ENCODE data around the gene PORCN. TPM values are rescaled to one million over a fixed set of nuclear protein-coding genes. Genes with fewer than 3 reads are reported as not detected.
A peak's percentile ranks its signal among the peaks of the same experiment; 100 is the strongest.

The PORCN gene
- total RNA-seq, 1 donor from 2014 or later, result 13.6 TPM

DNA sequence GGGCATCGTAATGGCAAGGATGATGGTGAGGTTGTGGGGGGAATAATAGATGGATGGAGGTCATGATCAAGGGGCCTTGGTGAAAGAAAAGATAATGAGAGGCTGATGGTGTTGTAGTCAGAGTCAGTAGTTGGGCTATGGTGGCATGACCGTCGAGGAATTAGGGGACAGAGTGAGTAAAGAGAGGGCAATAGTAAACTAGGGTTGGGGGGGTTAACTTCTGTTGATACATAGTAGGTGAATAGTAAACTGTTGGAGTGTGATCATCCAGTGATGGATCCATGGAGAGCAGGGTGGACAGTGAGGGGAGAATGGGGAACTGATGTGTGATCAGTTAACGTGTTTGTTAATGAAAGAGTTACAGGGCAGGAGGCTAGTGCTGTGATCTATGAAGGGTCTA, 31.9 kb upstream of the PORCN start:
- Histone ChIP-seq H3K9me3 (replicated peaks) (no peaks in the 10 kb centered on the region), H3K27me3 (ENCODE audit: low read depth) (no peaks in the 10 kb centered on the region), H3K4me3 (peak overlapping the region; percentile 81), H3K4me1 (peaks cover 21% of the 10 kb centered on the region), H3K27ac (replicated peaks) (no peak overlapping the region), H3K36me3 (peaks cover 5% of the 10 kb centered on the region)
- TF ChIP-seq, protein P1, sequence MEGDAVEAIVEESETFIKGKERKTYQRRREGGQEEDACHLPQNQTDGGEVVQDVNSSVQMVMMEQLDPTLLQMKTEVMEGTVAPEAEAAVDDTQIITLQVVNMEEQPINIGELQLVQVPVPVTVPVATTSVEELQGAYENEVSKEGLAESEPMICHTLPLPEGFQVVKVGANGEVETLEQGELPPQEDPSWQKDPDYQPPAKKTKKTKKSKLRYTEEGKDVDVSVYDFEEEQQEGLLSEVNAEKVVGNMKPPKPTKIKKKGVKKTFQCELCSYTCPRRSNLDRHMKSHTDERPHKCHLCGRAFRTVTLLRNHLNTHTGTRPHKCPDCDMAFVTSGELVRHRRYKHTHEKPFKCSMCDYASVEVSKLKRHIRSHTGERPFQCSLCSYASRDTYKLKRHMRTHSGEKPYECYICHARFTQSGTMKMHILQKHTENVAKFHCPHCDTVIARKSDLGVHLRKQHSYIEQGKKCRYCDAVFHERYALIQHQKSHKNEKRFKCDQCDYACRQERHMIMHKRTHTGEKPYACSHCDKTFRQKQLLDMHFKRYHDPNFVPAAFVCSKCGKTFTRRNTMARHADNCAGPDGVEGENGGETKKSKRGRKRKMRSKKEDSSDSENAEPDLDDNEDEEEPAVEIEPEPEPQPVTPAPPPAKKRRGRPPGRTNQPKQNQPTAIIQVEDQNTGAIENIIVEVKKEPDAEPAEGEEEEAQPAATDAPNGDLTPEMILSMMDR (IDR thresholded peaks at IDR 0.05; ENCODE audit: borderline replicate concordance), result no peak
- intact Hi-C loops (cut with micrococcal nuclease), result no loop called here
- no peak for DNase-seq

GRCh38 chrX:48477960-48478755, 30.6 kb upstream of the PORCN start:
- Histone ChIP-seq H3K36me3 (peaks cover 16% of the 10 kb centered on the region), H3K9me3 (replicated peaks) (no peaks in the 10 kb centered on the region), H3K27ac (replicated peaks) (no peak overlapping the region), H3K27me3 (ENCODE audit: low read depth) (no peaks in the 10 kb centered on the region), H3K4me1 (peaks cover 21% of the 10 kb centered on the region), H3K4me3 (no peak overlapping the region)
- no peak for DNase-seq
- TF ChIP-seq, protein P1 (IDR thresholded peaks at IDR 0.05; ENCODE audit: borderline replicate concordance), result no peak
- intact Hi-C loops (cut with micrococcal nuclease), result no loop called here

GRCh38 chrX:48478806-48479205, 30.0 kb upstream of the PORCN start:
- peaks cover 21% of the 10 kb centered on the region for H3K4me1 ChIP-seq
- TF ChIP-seq, protein P1 (IDR thresholded peaks at IDR 0.05; ENCODE audit: borderline replicate concordance), result no peak
- no peak overlapping the region for H3K27ac ChIP-seq (replicated peaks)
- H3K9me3 ChIP-seq (replicated peaks), result no peaks in the 10 kb centered on the region
- intact Hi-C loops (cut with micrococcal nuclease), result no loop called here
- no peak for DNase-seq
- no peaks in the 10 kb centered on the region for H3K27me3 ChIP-seq (ENCODE audit: low read depth)
- peaks cover 16% of the 10 kb centered on the region for H3K36me3 ChIP-seq
- H3K4me3 ChIP-seq, result no peak overlapping the region

- H3K4me1 ChIP-seq, result peaks cover 16% of the 10 kb centered on the region
- TF ChIP-seq, protein P1 (IDR thresholded peaks at IDR 0.05; ENCODE audit: borderline replicate concordance), result no peak
- intact Hi-C loops (cut with micrococcal nuclease), result no loop called here
- no peaks in the 10 kb centered on the region for H3K9me3 ChIP-seq (replicated peaks)
- no peaks in the 10 kb centered on the region for H3K27me3 ChIP-seq (ENCODE audit: low read depth)
- no peak overlapping the region for H3K4me3 ChIP-seq
- DNase-seq, result no peak
- peaks cover 16% of the 10 kb centered on the region for H3K36me3 ChIP-seq
- no peak overlapping the region for H3K27ac ChIP-seq (replicated peaks)
Measured at GRCh38 chrX:48480142-48480541, 28.6 kb upstream of the PORCN start.

- Histone ChIP-seq H3K27ac (replicated peaks) (no peak overlapping the region), H3K27me3 (ENCODE audit: low read depth) (no peaks in the 10 kb centered on the region), H3K4me3 (no peak overlapping the region), H3K4me1 (peaks cover 11% of the 10 kb centered on the region), H3K9me3 (replicated peaks) (no peaks in the 10 kb centered on the region), H3K36me3 (peaks cover 16% of the 10 kb centered on the region)
- DNase-seq, result no peak
- intact Hi-C loops (cut with micrococcal nuclease), result no loop called here
- TF ChIP-seq, protein P1 (IDR thresholded peaks at IDR 0.05; ENCODE audit: borderline replicate concordance), result no peak
Measured at GRCh38 chrX:48480583-48480982, 28.2 kb upstream of the PORCN start.

All from left ventricle myocardium inferior (tissue), 1 donor.